ENCODE data around the gene CMTM4. TPM values are rescaled to one million over a fixed set of nuclear protein-coding genes. Genes with fewer than 3 reads are reported as not detected.
A peak's percentile ranks its signal among the peaks of the same experiment; 100 is the strongest.

CMTM4 gene
- total and polyA plus RNA-seq, 2 of the 8 experiments (the other 6 are each of a cell fraction or from before 2014, with no cell fraction given), result 35.3 to 51.7 TPM

GRCh38 chr16:66608241-66609138 is 88.1 kb downstream of the CMTM4 start (continued):
- no peak for TF ChIP-seq CHD7 (IDR thresholded peaks at IDR 0.05; ENCODE audit: insufficient replicate concordance, low read length)
- peak; percentile 79 to 81 for TF ChIP-seq RAD21 (IDR thresholded peaks at IDR 0.05 in 1 of 2, conservative IDR thresholded peaks at IDR 0.05 in 1 of 2; ENCODE audit: low read depth in 2 of 2, low read length in 2 of 2)
- TF ChIP-seq GTF2F1 (IDR thresholded peaks at IDR 0.05; ENCODE audit: borderline replicate concordance, low read depth, low read length), result no peak
- TF ChIP-seq NANOG (IDR thresholded peaks at IDR 0.05; ENCODE audit: insufficient read depth, low read depth, low read length, poor library complexity, severe bottlenecking), result no peak
- TF ChIP-seq BCL11A (IDR thresholded peaks at IDR 0.05; ENCODE audit: low read depth in 2 of 2, low read length in 2 of 2), result no peak
- no peak for TF ChIP-seq EGR1 (IDR thresholded peaks at IDR 0.05; ENCODE audit: borderline replicate concordance, low read depth, low read length)
- TF ChIP-seq RXRA (IDR thresholded peaks at IDR 0.05; ENCODE audit: insufficient read depth, low read depth, low read length), result 0 out of 2 replicates have a peak, but pooled peaks have one; percentile 50
- no peak for TF ChIP-seq KDM4A (IDR thresholded peaks at IDR 0.05; ENCODE audit: low read depth, low read length, severe bottlenecking)

All from H1 (cell line).